Gastroesophageal sphincter (tissue), 4 donors: Measurements from ENCODE around the gene LGR4. TPM values are rescaled to one million over a fixed set of nuclear protein-coding genes. Genes with fewer than 3 reads are reported as not detected.
"Not testable (repeated sequence)": the region's sequence is repeated elsewhere in the genome, so short reads cannot be mapped to it uniquely, and the experiment has no call there.

ENCODE experiments used
- ATAC-seq: fragments of 150-250 bp; one replicate; pipeline ENCODE4 v1.9.1; 2016; ENCODE audit warnings: mild to moderate bottlenecking, moderate library complexity
- H3K27ac ChIP-seq, 4 donors: fragments of 200-600 bp; sonication (generic) in 3 of 4; 1 replicate in 3 of 4; 2 replicates in 1 of 4; pipeline ENCODE4 v1.5.1; 2016 to 2019
- H3K27me3 ChIP-seq: fragments of 200-600 bp; sonication (generic); one replicate; pipeline ENCODE4 v1.5.1; 2019
- H3K36me3 ChIP-seq, 2 donors: fragments of 200-600 bp; sonication (generic); one replicate each; pipeline ENCODE4 v1.5.1; 2019; ENCODE audit warnings: control low read depth in 1 of 2
- H3K4me1 ChIP-seq, 3 donors: fragments of 200-600 bp; sonication (generic); 1 replicate in 2 of 3; 2 replicates in 1 of 3; pipeline ENCODE4 v1.5.1; 2016 to 2019; ENCODE audit warnings: control low read depth in 2 of 3
- H3K4me3 ChIP-seq, 2 donors: fragments of 200-600 bp; sonication (generic); one replicate each; pipeline ENCODE4 v1.5.1; 2019; ENCODE audit warnings: mild to moderate bottlenecking in 1 of 2, moderate library complexity in 1 of 2
- H3K9me3 ChIP-seq, 3 donors: fragments of 200-600 bp; sonication (generic); one replicate each; pipeline ENCODE4 v1.5.1; 2017 to 2019; ENCODE audit warnings: control low read depth in 2 of 3
- EP300 ChIP-seq: sonication (generic); formaldehyde crosslinking; IDR thresholded peaks from one replicate; pipeline ENCODE4 v1.6.1; 2017; ENCODE audit warnings: antibody characterized with exemption, mild to moderate bottlenecking
- POLR2A ChIP-seq, 2 donors: fragments of 450-650 bp; IDR thresholded peaks; one replicate each; pipeline ENCODE4 v1.6.1; 2017; ENCODE audit warnings: antibody characterized with exemption in 2 of 2, mild to moderate bottlenecking in 2 of 2, moderate library complexity in 1 of 2
- POLR2AphosphoS5 ChIP-seq: sonication (generic); formaldehyde crosslinking; IDR thresholded peaks from one replicate; pipeline ENCODE4 v1.6.1; 2017; ENCODE audit warnings: antibody characterized with exemption
- WGBS, 2 donors: methylation state at CpG; one replicate each; pipeline ENCODE4 v1.1.5; 2018; ENCODE audit warnings: low coverage in 1 of 2; 5-methylcytosine and 5-hydroxymethylcytosine counted together
- total RNA-seq, 4 donors: library from RNA; depleted of rRNA; stranded (reverse); fragments of >200 nt; gene quantifications; one replicate each; pipeline ENCODE4 v1.1.0, GENCODE V29; 2016
- TF ChIP-seq, protein P1 (sequence below), 4 experiments: fragments of 200-600 bp in 2 of 4; fragments of 450-650 bp in 2 of 4; sonication (generic) in 1 of 4; IDR thresholded peaks; one replicate each; pipeline ENCODE4 v1.5.1; 2017 to 2019; ENCODE audit warnings: antibody characterized with exemption in 4 of 4, mild to moderate bottlenecking in 2 of 4, moderate library complexity in 2 of 4

LGR4 gene
- total RNA-seq, 4 donors from 2014 or later = 21.0 to 35.9 (median 31.8) TPM

DNA sequence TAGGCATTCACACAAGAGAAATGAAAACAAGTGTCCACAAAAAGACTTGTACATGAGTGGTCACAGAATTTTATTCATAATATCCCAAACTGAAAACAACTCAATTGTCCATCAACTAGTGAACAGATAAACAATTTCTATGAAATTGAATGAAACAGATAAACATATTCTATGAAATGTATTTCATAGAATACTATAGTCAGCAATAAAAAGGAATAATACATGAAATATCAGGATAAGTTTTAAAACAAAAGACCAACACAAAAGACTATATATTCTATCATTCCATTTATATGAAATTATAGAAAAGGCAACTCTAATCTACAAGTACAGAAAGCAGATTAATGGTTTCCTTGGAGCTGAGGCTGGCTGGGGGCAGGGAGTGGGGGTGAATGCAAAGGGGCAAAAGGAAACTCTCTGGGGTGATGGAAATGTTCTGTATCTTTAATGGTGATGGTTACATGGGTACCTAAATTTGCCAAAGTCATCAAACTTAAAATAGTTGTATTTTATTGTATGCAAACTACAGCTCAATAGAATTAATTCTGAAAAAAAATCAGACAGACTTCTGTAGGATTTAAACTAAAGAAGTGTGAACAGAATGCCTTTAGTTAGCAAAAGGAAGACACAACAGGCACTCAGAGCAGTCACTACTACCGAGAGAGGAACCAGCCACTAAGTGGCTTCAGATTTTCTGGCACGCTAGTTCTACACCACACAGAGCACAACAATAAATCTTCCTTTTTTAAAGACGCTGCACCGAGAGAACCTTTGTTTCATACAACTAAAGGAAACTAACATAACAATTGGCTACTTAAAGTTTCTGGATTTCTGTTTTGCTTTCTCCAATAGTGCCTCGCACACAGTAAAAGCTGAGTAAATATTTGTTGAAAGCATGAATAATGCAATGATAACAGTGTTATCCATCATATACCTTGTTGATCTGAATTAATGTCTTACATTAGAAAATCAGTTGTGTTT, 124.9 kb downstream of the LGR4 start:
- Histone ChIP-seq H3K9me3 (no peaks in the 10 kb centered on the region), H3K4me3 (no peak overlapping the region), H3K27me3 (no peaks in the 10 kb centered on the region), H3K27ac (no peak overlapping the region), H3K36me3 (no peaks in the 10 kb centered on the region), H3K4me1 (peaks cover 0 to 8% (median 0%) of the 10 kb centered on the region in 3 donors)
- TF ChIP-seq, protein P1, sequence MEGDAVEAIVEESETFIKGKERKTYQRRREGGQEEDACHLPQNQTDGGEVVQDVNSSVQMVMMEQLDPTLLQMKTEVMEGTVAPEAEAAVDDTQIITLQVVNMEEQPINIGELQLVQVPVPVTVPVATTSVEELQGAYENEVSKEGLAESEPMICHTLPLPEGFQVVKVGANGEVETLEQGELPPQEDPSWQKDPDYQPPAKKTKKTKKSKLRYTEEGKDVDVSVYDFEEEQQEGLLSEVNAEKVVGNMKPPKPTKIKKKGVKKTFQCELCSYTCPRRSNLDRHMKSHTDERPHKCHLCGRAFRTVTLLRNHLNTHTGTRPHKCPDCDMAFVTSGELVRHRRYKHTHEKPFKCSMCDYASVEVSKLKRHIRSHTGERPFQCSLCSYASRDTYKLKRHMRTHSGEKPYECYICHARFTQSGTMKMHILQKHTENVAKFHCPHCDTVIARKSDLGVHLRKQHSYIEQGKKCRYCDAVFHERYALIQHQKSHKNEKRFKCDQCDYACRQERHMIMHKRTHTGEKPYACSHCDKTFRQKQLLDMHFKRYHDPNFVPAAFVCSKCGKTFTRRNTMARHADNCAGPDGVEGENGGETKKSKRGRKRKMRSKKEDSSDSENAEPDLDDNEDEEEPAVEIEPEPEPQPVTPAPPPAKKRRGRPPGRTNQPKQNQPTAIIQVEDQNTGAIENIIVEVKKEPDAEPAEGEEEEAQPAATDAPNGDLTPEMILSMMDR (IDR thresholded peaks at IDR 0.05) = no peak
- TF ChIP-seq EP300 = no peak
- TF ChIP-seq POLR2A (IDR thresholded peaks at IDR 0.05) = no peak
- no peak for TF ChIP-seq POLR2AphosphoS5
- WGBS, 2 donors = 51 to 60% methylated on average over 5 of the region's 5 CpGs
- ATAC-seq = no peak

DNA sequence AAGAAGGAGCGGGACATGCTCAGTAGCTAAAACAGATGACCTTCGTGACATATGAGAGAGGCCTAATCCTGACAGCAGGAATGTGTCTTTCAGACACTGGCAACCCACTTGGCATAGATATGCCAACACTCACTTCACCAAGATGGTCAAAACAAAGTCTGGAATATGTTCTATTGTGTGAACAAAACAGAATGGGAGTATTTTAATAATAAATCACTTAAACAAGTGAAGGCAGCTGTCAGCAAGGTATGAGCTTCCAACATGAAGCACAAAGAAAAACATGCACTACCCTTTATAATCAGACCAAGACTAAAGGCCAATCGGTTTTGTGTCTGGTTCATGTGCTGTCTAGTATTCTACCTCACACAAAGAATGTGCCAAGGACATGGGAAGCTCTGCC, 132.6 kb downstream of the LGR4 start:
- Histone ChIP-seq H3K4me1 (no peaks in the 10 kb centered on the region), H3K4me3 (no peak overlapping the region), H3K27me3 (no peaks in the 10 kb centered on the region), H3K36me3 (no peaks in the 10 kb centered on the region), H3K9me3 (no peaks in the 10 kb centered on the region), H3K27ac (no peak overlapping the region)
- 56 to 79% methylated on average over 3 of the region's 3 CpGs for WGBS, 2 donors
- no peak for TF ChIP-seq POLR2A (IDR thresholded peaks at IDR 0.05)
- TF ChIP-seq, protein P1 (IDR thresholded peaks at IDR 0.05) = no peak
- no peak for TF ChIP-seq POLR2AphosphoS5
- TF ChIP-seq EP300 = no peak
- ATAC-seq = no peak

DNA sequence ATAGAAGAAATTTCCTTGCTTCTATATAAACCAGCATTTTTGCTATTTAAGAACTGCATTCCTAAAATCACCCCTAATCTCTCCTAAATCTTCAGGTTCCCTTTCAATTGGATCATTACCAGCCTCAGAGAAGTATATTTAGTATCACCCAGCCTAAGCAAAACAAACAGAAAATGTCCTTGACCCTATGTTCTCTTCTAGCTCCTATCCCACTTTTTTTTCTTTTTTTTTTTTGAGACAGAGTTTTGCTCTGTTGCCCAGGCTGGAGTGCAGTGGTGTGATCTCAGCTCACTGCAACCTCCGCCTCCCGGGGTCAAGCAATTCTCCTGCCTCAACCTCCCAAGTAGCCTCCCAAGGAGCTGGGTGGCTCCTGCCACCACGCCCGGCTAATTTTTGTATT, 137.8 kb downstream of the LGR4 start:
- not testable (repeated sequence) for H3K4me1 ChIP-seq, H3K4me3 ChIP-seq, H3K27ac ChIP-seq, H3K27me3 ChIP-seq, H3K9me3 ChIP-seq, H3K36me3 ChIP-seq, ATAC-seq
- 82 to 100% methylated on average over 4 of the region's 4 CpGs for WGBS, 2 donors

DNA sequence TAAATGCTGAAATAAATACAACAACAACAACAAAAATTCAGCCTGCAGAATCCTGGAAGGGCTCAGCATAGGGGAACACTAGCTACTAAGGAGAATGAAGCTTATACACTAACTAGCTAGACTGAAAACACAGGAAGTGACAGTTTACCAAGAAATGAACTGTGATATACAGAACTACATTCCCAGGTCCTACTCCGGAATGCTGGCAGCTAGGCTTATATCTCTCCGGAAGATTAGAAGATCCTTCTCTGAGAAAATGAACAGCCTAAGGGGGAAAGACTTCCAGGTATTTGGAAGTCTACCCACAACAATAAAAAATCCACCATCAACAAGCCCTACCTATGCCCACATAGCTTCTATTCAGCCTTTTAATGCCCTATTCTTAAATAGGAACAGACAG, 140.6 kb downstream of the LGR4 start:
- no peak for TF ChIP-seq EP300
- TF ChIP-seq, protein P1 (IDR thresholded peaks at IDR 0.05) = no peak
- TF ChIP-seq POLR2A (IDR thresholded peaks at IDR 0.05) = no peak
- no peak for TF ChIP-seq POLR2AphosphoS5
- Histone ChIP-seq H3K36me3 (no peaks in the 10 kb centered on the region), H3K27me3 (no peaks in the 10 kb centered on the region), H3K27ac (no peak overlapping the region), H3K4me3 (no peak overlapping the region), H3K4me1 (no peaks in the 10 kb centered on the region), H3K9me3 (no peaks in the 10 kb centered on the region)
- WGBS, 2 donors = 43 to 55% methylated on average over 2 of the region's 2 CpGs
- no peak for ATAC-seq

DNA sequence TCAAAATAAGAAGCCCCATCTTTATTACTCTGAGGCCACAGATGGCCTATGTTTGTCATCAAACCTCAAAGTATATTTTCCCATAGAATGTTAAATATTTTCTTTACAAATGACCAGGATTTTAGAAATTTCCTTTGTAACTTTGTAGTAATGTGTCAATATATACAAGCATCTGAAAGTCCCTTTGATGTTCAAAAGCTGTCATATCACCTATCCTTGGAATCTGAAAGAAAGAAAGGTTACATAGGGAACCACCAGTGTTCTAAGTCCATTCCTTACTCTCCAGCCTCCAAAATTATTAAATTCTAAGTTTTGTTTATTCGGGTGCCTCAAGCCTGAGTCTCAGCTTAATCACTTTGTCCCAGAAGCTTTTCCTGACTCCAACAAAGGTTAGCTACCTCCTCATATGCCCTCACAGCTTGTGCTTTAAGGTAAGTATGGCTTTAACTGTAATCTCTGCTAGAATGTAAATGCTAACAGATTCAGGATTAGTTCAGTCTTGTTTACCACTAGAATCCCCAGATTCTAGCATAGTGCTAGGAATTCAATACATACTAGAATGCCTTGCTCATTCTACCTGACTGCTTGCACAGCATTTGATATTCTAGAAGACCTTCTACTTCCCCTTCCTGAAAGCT, 141.8 kb downstream of the LGR4 start:
- peaks cover 0 to 8% (median 0%) of the 10 kb centered on the region in 3 donors for H3K9me3 ChIP-seq
- no peak overlapping the region for H3K4me3 ChIP-seq
- 80 to 88% methylated on average over 1 of the region's 1 CpG for WGBS, 2 donors
- H3K27me3 ChIP-seq = no peaks in the 10 kb centered on the region
- ATAC-seq = no peak
- TF ChIP-seq POLR2AphosphoS5 = no peak
- TF ChIP-seq EP300 = no peak
- TF ChIP-seq POLR2A (IDR thresholded peaks at IDR 0.05) = no peak
- TF ChIP-seq, protein P1 (IDR thresholded peaks at IDR 0.05) = no peak
- H3K4me1 ChIP-seq = no peaks in the 10 kb centered on the region
- no peaks in the 10 kb centered on the region for H3K36me3 ChIP-seq
- H3K27ac ChIP-seq = no peak overlapping the region
